Measurements from ENCODE around the gene SLC44A1. TPM values are rescaled to one million over a fixed set of nuclear protein-coding genes. Genes with fewer than 3 reads are reported as not detected.
A peak's percentile ranks its signal among the peaks of the same experiment; 100 is the strongest.
"Not testable (repeated sequence)": the region's sequence is repeated elsewhere in the genome, so short reads cannot be mapped to it uniquely, and the experiment has no call there.

The SLC44A1 gene
- total RNA-seq, 1 donor from 2014 or later: 16.8 TPM

DNA sequence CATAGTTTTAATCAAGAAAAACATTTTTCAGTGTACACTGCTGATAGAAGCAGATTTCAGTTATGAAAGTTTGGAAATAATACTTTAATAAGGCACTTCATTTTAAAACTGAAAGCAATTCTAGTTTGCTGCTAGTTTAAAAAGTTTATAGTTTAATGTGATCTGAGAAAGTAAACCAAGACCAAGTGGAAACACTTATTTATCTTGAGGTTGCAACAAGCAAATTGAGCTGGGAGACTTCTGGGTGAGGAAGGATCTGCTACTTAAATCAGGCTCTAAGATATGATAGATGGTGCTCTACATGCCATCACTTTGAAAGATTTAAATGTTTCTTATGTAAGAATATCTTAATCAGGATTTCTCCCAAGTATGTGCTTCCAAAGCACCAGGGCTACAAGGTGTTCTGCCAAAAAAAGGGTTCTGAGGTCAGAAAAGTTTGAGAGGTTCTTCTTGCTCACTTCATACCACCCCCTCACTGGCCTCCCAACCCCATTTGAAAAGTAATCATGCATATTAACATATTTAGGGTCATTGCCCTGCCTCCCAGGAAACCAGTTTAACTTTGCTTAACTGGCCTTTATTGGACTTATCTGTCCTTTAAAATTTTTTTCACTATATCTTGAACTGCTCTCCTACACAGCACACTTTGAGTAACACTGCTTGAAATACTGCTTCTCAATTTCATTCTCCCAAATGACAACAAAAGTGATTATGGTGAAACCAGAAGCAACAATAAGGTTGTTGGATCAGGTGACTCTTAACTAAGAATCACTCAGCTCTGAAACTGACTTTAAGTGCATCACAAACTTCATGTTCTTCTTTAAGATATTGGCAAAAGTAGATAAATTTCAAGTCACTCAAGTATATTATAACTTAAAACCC, 15.5 kb downstream of the SLC44A1 start:
- ATAC-seq (peak; percentile 79), DNase-seq (ENCODE audit: missing footprints) (no peak)
- intact Hi-C loops (cut with DNase I): no loop called here

DNA sequence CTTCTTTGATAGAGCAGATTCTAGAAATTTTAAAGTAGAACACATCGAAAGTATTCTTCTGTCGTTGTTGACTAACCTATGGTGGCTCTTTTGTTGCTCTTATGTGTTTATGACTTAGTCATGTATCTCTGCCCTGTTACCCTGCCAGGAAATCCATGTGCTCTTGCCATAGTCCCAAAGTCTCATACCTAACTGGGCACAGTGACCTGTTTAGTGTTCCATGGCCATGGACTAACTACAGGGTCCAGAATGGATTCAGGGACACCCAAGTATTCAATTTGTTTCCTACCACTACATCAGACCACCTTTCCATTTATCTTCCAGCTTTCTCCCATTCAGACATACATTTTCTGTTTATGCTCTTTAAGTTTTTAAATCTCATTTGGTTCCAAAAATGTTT, 18.0 kb downstream of the SLC44A1 start:
- intact Hi-C loops (cut with DNase I): no loop called here
- DNase-seq (ENCODE audit: missing footprints) (no peak), ATAC-seq (no peak)

DNA sequence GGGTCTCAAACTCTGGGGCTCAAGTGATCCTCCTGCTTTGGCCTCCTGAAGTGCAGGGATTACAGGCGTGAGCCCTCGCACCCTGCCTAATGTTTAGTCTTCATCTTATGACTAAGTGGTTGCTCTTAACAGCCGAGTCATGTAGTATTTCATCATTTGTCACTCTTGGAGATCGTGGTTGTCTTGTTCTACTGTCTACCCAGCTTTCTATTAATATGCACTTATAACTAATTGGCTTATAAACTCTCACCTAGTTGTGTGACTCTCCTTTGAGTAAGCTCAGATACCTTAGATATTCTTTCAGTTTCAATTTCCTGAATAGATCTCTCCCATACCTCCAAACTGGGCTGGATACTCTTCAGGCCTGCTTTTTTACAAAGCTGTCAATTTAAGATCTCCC, 19.9 kb downstream of the SLC44A1 start:
- intact Hi-C loops (cut with DNase I): no loop called here
- no peak for DNase-seq (ENCODE audit: missing footprints)
- ATAC-seq: no peak

DNA sequence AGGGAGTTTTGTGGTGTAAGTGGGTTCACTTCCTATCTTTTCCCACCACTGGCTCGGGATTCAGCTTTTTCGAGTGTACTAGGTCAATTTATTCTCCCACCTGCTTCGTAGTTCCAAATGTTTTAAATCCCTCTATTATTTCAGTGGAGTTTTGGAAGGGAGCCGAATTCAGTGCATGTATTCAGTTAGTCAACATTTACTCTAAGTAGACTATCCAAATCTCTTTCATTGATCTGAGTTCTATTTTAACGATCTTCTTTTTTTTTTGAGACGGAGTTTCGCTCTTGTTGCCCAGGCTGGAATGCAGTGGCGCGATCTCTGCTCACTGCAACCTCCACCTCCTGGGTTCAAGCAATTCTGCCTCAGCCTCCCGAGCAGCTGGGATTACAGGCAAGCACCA, 23.8 kb downstream of the SLC44A1 start:
- ATAC-seq; intact Hi-C loops (cut with DNase I): not testable (repeated sequence)

DNA sequence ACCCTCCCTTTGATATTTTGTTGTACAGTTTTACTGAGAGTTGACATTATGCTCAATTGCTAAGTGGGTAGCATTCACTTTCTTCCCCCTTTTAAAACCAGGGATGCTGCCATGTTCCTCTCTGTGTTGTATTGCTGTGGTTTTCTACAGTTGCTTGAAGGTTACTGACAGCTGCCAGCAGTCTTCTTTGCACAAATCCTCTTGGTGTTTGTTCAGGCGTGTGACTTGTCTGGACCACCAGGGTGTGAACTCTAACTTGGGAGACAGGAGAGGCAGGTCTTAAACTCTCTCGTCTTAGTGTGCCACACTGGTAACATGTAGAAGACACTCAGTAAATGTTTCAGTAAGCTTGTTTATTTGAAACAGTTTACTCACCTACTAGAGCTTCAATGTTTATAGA, 25.1 kb downstream of the SLC44A1 start:
- no peak for DNase-seq (ENCODE audit: missing footprints)
- intact Hi-C loops (cut with DNase I): no loop called here

More for the DNA sequence above, 23.8 kb downstream of the SLC44A1 start:
- not testable (repeated sequence) for DNase-seq (ENCODE audit: missing footprints)

DNA sequence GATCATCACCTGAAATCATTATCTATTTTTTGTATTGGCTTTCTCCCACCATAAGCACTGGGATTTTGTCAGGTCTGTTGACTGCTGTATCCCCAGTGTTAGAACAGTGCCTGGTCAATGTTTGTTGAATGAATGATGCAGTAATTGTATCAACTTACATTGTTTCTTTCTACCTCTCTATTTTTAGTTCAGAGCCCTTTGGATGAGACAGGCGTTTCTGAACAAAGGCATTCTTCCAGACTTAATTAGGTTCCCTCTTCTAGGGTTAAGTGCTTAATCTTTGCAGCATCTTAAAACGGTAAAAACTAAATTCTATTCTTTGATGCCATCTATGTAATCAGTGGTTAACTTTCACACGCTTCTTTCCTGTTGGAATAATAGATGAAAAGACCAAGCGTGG, 26.3 kb downstream of the SLC44A1 start:
- no peak for ATAC-seq
- intact Hi-C loops (cut with DNase I): no loop called here

More for the DNA sequence above, 25.1 kb downstream of the SLC44A1 start:
- no peak for ATAC-seq

DNA sequence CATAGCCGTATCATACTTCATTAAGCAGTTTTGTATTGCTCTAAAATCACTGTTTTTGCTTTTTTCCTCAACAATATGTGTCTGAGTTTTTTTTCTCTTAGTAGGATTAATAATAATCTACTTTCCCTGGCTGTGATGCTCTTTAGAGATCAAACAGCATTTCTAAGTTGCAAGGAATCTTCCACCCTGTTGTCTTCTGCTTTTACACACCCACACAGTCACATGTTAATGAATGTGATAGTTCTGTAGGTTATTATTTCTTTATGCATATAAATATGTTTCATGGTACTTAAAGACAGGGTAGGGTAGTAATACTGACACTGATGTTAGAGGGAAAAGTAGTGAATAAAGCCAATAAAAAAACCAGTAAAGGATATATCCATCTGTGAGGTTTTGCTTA, 29.3 kb downstream of the SLC44A1 start:
- intact Hi-C loops (cut with DNase I): no loop called here
- ATAC-seq: no peak
- DNase-seq (ENCODE audit: missing footprints): no peak

More for the DNA sequence above, 26.3 kb downstream of the SLC44A1 start:
- no peak for DNase-seq (ENCODE audit: missing footprints)

DNA sequence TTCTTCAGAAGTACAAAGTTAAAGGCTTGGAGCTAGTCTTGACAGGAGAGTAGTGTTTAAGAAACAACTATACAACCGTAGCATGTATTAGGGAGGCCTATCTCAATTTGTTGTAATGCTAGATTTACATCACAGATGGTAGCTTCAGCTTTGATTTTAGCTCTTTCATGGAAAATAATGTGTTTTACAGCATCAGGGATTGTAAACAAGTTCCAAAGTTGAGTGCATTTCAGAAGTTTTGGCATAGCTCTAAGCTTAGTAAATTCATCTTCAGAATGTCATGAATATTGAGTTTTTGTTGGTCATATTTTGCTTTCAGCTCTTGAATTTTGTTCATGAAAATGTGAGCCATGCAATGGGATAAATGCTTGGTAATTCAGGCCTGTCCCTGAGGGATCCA, 30.7 kb downstream of the SLC44A1 start:
- DNase-seq (ENCODE audit: missing footprints): no peak
- intact Hi-C loops (cut with DNase I): no loop called here
- ATAC-seq: no peak

DNA sequence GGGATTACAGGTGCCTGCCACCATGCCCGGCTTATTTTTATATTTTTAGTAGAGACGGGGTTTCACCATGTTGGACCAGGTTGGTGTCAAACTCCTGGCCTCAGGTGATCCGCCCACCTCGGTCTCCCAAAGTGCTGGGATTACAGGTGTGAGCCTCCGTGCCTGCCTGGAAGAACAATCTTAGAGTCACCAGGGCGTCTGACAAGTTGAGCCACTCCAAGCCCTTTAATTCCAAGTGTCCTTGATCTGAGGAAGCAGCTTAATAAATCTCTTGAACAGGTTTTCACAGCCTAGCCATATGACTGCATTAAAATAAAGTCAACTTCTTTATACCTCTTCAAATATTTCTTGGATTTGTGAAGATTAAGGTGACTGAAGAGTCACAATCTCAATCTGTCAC, 31.5 kb downstream of the SLC44A1 start:
- intact Hi-C loops (cut with DNase I): no loop called here
- no peak for ATAC-seq
- DNase-seq (ENCODE audit: missing footprints): no peak

DNA sequence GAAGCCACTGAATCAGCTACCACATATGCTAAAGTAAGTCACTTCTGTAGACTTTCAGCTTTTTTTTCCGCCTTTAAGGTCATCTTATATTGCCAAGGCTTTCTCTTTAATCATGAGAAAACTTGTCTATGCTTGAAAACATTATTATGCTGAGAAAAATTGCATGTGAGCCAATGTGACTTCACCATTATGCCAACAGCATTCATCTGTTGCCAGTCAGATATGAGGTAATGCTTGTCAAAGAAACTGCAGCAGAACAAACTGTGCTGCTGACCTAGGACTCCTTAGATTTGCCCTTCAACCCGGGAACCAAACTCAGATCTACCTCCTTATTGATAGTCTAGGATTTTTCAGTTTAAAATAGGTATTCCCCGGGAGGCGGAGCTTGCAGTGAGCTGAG, 34.3 kb downstream of the SLC44A1 start:
- no peak for DNase-seq (ENCODE audit: missing footprints)
- peak; percentile 37 for ATAC-seq
- intact Hi-C loops (cut with DNase I): no loop called here

DNA sequence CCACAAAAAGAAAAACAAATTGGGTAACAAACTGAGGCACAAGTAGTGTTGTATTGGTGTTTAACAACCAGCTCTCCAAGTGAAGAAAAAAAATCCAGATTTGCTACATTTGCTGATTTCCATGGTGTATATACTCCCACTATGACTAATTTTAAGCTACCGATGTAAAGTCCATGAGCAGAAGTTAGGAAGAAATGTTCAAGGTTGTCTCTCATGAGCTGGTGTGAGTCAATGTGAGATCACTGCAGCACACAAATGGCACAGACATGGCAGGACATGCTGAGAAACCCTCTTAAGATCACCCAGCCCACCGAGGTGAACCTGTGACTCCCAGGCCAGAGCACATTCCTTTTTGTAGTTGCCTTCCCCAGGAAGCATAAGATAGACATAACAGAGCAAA, 36.2 kb downstream of the SLC44A1 start:
- DNase-seq (ENCODE audit: missing footprints): no peak
- ATAC-seq: no peak

DNA sequence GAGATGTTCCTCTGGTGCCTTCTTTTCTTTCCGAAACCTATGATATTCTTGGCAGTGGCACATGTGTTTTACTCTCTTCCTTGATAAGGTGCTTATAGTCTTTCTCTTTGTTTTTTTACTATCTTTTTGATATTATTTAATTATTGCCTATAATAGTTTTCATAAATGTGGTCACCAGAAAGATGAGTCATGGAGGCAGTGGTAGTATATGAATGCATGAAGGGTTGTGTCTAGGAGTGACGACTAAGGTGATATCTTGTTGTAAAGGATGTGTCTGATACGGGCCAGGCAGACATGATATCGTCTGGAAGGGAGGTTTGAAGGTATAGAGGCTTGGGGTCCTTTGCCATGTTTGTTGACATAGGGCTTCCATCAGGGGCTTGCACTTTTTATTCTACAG, 36.8 kb downstream of the SLC44A1 start:
- intact Hi-C loops (cut with DNase I): no loop called here

More for the DNA sequence above, 36.2 kb downstream of the SLC44A1 start:
- intact Hi-C loops (cut with DNase I): no loop called here

DNA sequence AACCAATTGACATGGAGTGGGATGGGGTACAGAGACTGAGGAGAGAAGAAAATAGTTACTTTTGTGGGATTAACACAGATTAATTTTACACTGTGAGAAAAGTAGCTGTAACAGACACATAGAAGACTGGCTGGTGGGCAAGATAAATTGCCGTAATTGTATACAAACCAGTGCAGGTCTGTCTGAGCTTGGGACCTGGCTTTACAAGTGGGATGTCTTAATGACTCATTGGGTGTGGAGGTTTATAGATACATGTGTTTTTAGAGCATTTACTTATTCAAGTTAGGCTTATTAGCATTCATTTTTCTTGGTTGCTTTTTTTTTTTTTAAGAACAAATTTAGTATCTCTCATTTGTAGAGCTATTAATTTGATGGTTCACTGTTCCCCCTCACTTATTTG, 37.5 kb downstream of the SLC44A1 start:
- intact Hi-C loops (cut with DNase I): no loop called here
- no peak for ATAC-seq
- DNase-seq (ENCODE audit: missing footprints): no peak

More for the DNA sequence above, 36.8 kb downstream of the SLC44A1 start:
- DNase-seq (ENCODE audit: missing footprints) (no peak), ATAC-seq (no peak)

DNA sequence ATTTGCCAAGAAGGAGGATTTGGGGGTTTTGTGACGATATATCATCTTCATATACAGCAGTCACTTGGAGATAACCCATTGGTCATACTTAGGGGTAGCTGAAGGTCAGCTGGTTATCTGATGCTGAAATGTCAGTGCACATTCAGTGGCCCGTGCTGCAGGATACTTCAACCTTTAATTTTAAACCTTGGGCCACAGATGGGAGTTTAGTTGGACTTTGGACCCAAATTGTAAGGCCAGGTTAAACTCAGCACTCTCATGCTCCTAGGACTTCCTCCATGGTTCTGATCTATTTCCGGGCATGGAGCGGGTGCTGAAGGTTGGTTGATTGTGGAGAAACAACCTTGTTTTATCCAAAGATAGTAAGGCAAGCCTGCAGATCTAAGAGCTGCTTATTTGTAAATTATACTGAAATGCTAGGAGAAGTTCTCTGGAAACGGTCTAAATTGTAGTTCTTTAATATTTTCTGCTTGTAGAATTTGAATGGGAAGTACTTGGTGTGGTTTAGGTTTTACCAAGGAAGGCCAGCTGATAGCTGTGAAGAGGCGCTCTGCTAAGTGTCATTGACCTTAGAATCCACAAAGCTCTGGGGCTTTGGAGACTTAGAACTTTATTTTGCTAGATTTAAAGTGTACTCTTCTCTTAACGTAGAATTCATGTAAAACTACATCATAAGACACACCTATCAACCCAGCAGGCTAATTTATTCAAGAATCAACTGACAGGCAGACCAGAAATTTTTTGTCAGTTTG, 38.6 kb downstream of the SLC44A1 start:
- DNase-seq (ENCODE audit: missing footprints): no peak
- ATAC-seq: no peak
- intact Hi-C loops (cut with DNase I): no loop called here

DNA sequence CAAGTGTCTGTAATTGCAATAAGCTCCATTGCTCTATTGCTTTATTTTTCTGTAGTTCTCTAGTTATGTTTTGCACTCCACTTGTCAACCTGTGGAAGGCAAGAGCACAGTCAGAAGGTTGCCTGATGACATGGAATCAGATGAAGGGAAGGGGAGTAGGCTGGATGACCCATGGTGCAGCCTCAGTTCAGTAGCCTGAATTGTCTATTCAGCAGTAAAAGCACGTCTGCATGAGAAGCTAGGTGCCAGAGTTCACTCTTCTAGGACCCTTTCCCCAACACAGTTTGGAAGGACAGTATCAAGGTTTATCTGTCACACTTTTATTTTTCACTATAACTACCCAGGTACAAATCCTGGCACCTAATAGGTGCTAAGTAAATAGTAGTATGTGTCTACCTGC, 39.3 kb downstream of the SLC44A1 start:
- DNase-seq (ENCODE audit: missing footprints) (no peak), ATAC-seq (no peak)
- intact Hi-C loops (cut with DNase I): no loop called here

DNA sequence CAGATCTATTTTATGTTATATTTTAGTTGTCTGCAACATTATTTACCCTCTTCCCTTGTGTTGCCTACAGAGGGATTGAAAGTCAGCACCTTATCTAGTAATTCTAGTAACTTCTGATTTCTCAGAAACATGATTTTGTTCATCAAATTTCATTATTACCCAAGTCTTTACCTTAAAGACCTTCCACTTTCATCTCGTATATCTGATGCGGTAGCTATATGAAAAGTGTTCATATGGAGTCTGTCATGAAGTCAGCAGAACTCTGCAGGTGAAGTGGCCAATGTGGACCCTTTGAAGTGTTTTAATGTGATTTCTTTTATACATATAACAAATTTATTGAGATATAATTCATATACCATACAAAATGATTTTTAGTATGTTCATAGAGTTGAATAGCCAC, 40.0 kb downstream of the SLC44A1 start:
- intact Hi-C loops (cut with DNase I): no loop called here
- DNase-seq (ENCODE audit: missing footprints) (no peak), ATAC-seq (no peak)

DNA sequence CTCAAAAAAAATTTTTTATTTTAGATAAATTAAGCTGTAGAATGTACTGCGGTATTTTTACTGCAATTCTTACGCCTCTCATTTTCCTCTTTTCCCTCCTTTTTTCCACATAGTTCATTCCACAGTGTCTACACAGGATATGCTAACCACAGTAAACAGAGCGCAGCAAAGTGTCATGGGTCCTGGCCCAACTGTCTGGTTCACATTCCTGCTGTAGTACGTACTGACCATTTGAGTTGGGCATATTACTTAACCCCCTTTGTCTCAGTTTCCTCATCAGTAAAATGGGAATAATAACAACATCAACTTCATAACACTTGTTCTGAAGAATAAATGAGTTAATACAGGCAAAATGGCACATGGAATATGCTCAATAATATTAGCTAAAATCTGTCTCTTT, 41.6 kb downstream of the SLC44A1 start:
- DNase-seq (ENCODE audit: missing footprints): no peak
- ATAC-seq: no peak
- intact Hi-C loops (cut with DNase I): no loop called here

DNA sequence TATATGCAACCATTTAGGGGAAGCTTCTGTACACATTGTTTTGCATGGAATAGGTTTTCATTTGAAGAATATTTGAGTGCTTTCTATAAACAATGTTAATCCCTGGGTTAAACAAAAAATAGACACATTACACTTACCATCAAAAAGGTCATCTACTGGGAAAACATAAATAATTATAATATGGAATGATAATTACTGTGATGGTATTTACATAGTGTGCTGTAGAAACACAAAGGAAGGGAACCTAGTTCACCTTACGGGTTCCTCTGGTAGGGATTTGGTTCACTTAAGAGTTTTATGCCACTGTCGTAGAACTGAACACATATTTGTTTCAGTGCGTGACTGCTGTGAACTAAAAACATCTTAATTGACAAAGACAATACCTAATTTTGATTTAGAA, 44.9 kb downstream of the SLC44A1 start:
- DNase-seq (ENCODE audit: missing footprints) (no peak), ATAC-seq (no peak)
- intact Hi-C loops (cut with DNase I): no loop called here

DNA sequence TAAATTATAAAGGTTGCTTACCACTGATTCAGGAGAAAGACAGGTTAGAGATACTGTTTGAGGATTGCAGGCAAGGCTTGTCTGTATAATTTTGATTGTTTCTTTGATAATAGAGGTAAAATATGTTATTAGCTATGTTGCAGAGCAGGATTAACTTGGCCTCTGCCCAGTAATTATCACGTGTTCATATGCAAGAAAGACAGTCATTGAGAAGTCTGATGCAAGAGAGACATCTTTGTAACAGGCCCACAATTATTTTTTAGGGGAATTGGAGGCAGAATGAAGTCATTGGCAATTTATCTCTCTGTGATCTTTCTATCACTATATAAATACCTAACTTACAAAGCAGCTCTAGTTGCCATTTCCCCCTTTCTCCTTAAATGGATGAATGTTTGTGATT, 46.0 kb downstream of the SLC44A1 start:
- DNase-seq (ENCODE audit: missing footprints): no peak
- intact Hi-C loops (cut with DNase I): loop anchor here (5.0 kb wide), 1 partner anchor 42 kb away; no protein-coding TSS in a partner anchor
- no peak for ATAC-seq

DNA sequence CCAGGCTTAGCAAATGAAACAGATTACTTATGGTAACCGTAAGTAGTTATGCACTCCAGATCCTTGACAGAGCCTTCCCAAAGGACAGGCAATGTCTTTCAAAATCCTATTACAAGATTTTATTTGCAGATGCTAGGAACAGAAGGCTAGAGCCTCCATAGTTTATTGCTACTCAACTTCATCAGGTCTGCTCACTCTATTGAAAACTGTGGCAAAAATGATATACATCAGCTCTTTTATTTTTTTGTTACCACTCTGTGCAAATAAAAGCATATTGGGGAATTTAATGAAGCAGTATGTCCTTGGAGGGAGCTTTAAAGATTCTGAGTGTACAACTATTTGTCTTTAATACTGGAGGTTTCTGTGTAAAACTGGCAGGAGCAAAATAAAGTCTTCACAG, 46.5 kb downstream of the SLC44A1 start:
- intact Hi-C loops (cut with DNase I): loop anchor here (5.0 kb wide), 1 partner anchor 41 kb away; no protein-coding TSS in a partner anchor
- ATAC-seq: no peak

More for the DNA sequence above, 46.5 kb downstream of the SLC44A1 start:
- no peak for DNase-seq (ENCODE audit: missing footprints)
